OCI-LY7 (cell line): Measurements from ENCODE around the gene BOK. TPM values are rescaled to one million over a fixed set of nuclear protein-coding genes. Genes with fewer than 3 reads are reported as not detected.

ENCODE experiments used
- BruUV-seq: library from RNA; stranded (reverse); fragments of 400-500 nt; replicated peaks from 2 replicates; lab custom pipeline; 2021; lab: Mats Ljungman, UMichigan
- CTCF ChIA-PET: fragments of 300-600 bp; sonication (Branson Sonifier 250); formaldehyde crosslinking; loops from one replicate; lab custom pipeline; 2022; ENCODE audit warnings: antibody characterized with exemption; ENCODE audit not compliant: unreplicated experiment; lab: Charles Lee
- POLR2A ChIA-PET: fragments of 300-600 bp; sonication (Branson Sonifier 250); formaldehyde crosslinking; loops from one replicate; lab custom pipeline; 2022; ENCODE audit warnings: antibody characterized with exemption; lab: Charles Lee
- DNase-seq: peaks from one replicate; pipeline ENCODE4 v3.0.0-alpha.2; 2015; ENCODE audit warnings: low spot score
- H2AFZ ChIP-seq: fragments of 200-600 bp; sonication (generic), shearing (Covaris generic); 2 replicates; pipeline ENCODE4 v1.6.1; 2014; ENCODE audit warnings: mild to moderate bottlenecking, antibody characterized with exemption, low read length, moderate library complexity
- H3K27ac ChIP-seq: fragments of 200-600 bp; sonication (generic); 2 replicates; pipeline ENCODE4 v1.5.1; 2014; ENCODE audit warnings: mixed run types, low read depth, mild to moderate bottlenecking, moderate library complexity, low read length, inconsistent platforms; ENCODE audit not compliant: poor library complexity, severe bottlenecking
- H3K36me3 ChIP-seq: fragments of 200-600 bp; sonication (generic); 2 replicates; pipeline ENCODE4 v1.6.1; 2014; ENCODE audit warnings: mild to moderate bottlenecking, antibody characterized with exemption, low read length, moderate library complexity, mixed read lengths; ENCODE audit not compliant: insufficient read depth
- H3K4me1 ChIP-seq: fragments of 200-600 bp; sonication (generic); 2 replicates; pipeline ENCODE4 v1.5.1; 2014; ENCODE audit warnings: mild to moderate bottlenecking, low read length; ENCODE audit not compliant: insufficient read depth, poor library complexity, severe bottlenecking
- H3K4me2 ChIP-seq: fragments of 200-600 bp; sonication (generic); 2 replicates; pipeline ENCODE4 v1.6.1; 2014; ENCODE audit warnings: mild to moderate bottlenecking, low read length
- H3K4me3 ChIP-seq: fragments of 200-600 bp; sonication (generic); 2 replicates; pipeline ENCODE4 v1.5.1; 2014; ENCODE audit warnings: mild to moderate bottlenecking, low read depth, low read length; ENCODE audit not compliant: poor library complexity, severe bottlenecking
- H3K79me2 ChIP-seq: fragments of 200-600 bp; sonication (generic); 2 replicates; pipeline ENCODE4 v1.6.1; 2016; ENCODE audit warnings: low read depth, mild to moderate bottlenecking, low read length, moderate library complexity, mixed read lengths; ENCODE audit not compliant: insufficient read depth
- H3K9me2 ChIP-seq: fragments of 200-600 bp; sonication (generic); 2 replicates; pipeline ENCODE4 v1.6.1; 2016; ENCODE audit warnings: mild to moderate bottlenecking, low read length, mixed read lengths; ENCODE audit not compliant: insufficient read depth
- H3K9me3 ChIP-seq: fragments of 200-600 bp; sonication (generic); 2 replicates; pipeline ENCODE4 v1.6.1; 2014; ENCODE audit warnings: mild to moderate bottlenecking, mixed run types, low read length, mixed read lengths
- H4K20me1 ChIP-seq: fragments of 200-600 bp; sonication (generic); 2 replicates; pipeline ENCODE4 v1.6.1; 2014; ENCODE audit warnings: mild to moderate bottlenecking, antibody characterized with exemption, low read length, moderate library complexity, mixed read lengths; ENCODE audit not compliant: insufficient read depth
- EZH2phosphoT487 ChIP-seq: fragments of 200-600 bp; sonication (generic); IDR thresholded peaks from 2 replicates; pipeline ENCODE4 v1.6.1; 2018; ENCODE audit warnings: low read depth, borderline replicate concordance, mild to moderate bottlenecking, mixed run types, antibody characterized with exemption, low read length, moderate library complexity, mixed read lengths
- intact Hi-C: fragments of 100-400 bp; cut with micrococcal nuclease; formaldehyde crosslinking; loops from one replicate; pipeline ENCODE4 v1.10.0; 2022; ENCODE audit not compliant: unreplicated experiment
- small RNA-seq: library from RNA; depleted of rRNA; stranded (forward); fragments of <200 nt; gene quantifications from one replicate; pipeline ENCODE3, GENCODE V24; 2014
- total RNA-seq, 2 experiments: library from RNA; depleted of rRNA in 1 of 2; stranded (reverse); fragments of >200 nt in 1 of 2; shearing (Covaris generic) in 1 of 2; gene quantifications; 2 replicates each; pipeline ENCODE4 v1.2.3, GENCODE V29; 2014 to 2022
- TF ChIP-seq, protein P1 (sequence below): fragments of 200-600 bp; sonication (generic); conservative IDR thresholded peaks from 2 replicates; pipeline ENCODE4 v1.5.1; 2014; ENCODE audit warnings: mild to moderate bottlenecking, antibody characterized with exemption, low read length, moderate library complexity, mixed read lengths

BOK gene
- total RNA-seq, 2 experiments from 2014 or later = not detected

DNA sequence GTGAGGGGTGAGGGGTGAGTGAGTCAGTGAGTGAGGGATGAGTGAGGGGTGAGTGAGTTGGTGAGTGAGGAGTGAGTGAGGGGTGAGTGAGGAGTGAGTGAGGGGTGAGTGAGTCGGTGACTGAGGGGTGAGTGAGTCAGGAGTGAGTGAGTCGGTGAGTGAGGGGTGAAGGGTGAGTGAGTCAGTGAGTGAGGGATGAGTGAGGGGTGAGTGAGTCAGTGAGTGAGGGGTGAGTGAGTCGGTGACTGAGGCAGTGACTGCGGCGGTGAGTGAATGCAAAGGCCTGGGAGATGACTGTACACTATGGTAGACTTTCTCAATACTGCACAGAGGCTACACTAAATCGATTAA, 61.8 kb downstream of the BOK start:
- no peak overlapping the region for H3K27ac ChIP-seq
- H3K9me2 ChIP-seq = no peaks in the 10 kb centered on the region
- TF ChIP-seq EZH2phosphoT487 = no peak
- TF ChIP-seq, protein P1, sequence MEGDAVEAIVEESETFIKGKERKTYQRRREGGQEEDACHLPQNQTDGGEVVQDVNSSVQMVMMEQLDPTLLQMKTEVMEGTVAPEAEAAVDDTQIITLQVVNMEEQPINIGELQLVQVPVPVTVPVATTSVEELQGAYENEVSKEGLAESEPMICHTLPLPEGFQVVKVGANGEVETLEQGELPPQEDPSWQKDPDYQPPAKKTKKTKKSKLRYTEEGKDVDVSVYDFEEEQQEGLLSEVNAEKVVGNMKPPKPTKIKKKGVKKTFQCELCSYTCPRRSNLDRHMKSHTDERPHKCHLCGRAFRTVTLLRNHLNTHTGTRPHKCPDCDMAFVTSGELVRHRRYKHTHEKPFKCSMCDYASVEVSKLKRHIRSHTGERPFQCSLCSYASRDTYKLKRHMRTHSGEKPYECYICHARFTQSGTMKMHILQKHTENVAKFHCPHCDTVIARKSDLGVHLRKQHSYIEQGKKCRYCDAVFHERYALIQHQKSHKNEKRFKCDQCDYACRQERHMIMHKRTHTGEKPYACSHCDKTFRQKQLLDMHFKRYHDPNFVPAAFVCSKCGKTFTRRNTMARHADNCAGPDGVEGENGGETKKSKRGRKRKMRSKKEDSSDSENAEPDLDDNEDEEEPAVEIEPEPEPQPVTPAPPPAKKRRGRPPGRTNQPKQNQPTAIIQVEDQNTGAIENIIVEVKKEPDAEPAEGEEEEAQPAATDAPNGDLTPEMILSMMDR = no peak
- intact Hi-C loops = no loop called here
- no peak overlapping the region for H3K4me3 ChIP-seq
- H3K79me2 ChIP-seq = peaks cover 48% of the 10 kb centered on the region
- no peak for DNase-seq
- POLR2A ChIA-PET = no interaction called here
- no peak overlapping the region for H3K4me2 ChIP-seq
- no peaks in the 10 kb centered on the region for H3K9me3 ChIP-seq
- H3K36me3 ChIP-seq = peaks cover 64% of the 10 kb centered on the region
- H3K4me1 ChIP-seq = peaks cover 22% of the 10 kb centered on the region
- CTCF ChIA-PET = no interaction called here
- no peaks in the 10 kb centered on the region for H4K20me1 ChIP-seq
- no TSS peak for BruUV-seq
- no peak overlapping the region for H2AFZ ChIP-seq

Small RNAs within 50 kb of the gene (small RNA-seq; reads per million reads assigned to genes)
- gene RNA5SP122 = 0.31 reads per million

Other genes with a start within 250 kb of the BOK start
- 155 and 176 TPM in 2 replicates for gene HDLBP, start 243.1 kb upstream of the BOK start, total RNA-seq (2014; rRNA removed; shearing (Covaris generic))
- 148 and 170 TPM in 2 replicates for gene HDLBP, start 243.1 kb upstream of the BOK start, total RNA-seq (2022)
- gene SEPTIN2, start 242.8 kb upstream of the BOK start, total RNA-seq (2014; rRNA removed; shearing (Covaris generic)) = 198 and 222 TPM in 2 replicates
- 275 and 301 TPM in 2 replicates for gene SEPTIN2, start 242.8 kb upstream of the BOK start, total RNA-seq (2022)
- 23.2 and 33.6 TPM in 2 replicates for gene FARP2, start 202.5 kb upstream of the BOK start, total RNA-seq (2014; rRNA removed; shearing (Covaris generic))
- 47.9 and 52.7 TPM in 2 replicates for gene FARP2, start 202.5 kb upstream of the BOK start, total RNA-seq (2022)
- gene STK25, start 50.2 kb upstream of the BOK start, total RNA-seq (2014; rRNA removed; shearing (Covaris generic)) = 167 and 201 TPM in 2 replicates
- gene STK25, start 50.2 kb upstream of the BOK start, total RNA-seq (2022) = 120 and 135 TPM in 2 replicates
- gene THAP4, start 78.4 kb downstream of the BOK start, total RNA-seq (2014; rRNA removed; shearing (Covaris generic)) = 55.4 and 65.6 TPM in 2 replicates
- 55.6 and 61.6 TPM in 2 replicates for gene THAP4, start 78.4 kb downstream of the BOK start, total RNA-seq (2022)
- gene ATG4B, start 78.9 kb downstream of the BOK start, total RNA-seq (2014; rRNA removed; shearing (Covaris generic)) = 72.4 and 78.0 TPM in 2 replicates
- 133 and 152 TPM in 2 replicates for gene ATG4B, start 78.9 kb downstream of the BOK start, total RNA-seq (2022)
- 104 and 118 TPM in 2 replicates for gene DTYMK, start 128.1 kb downstream of the BOK start, total RNA-seq (2014; rRNA removed; shearing (Covaris generic))
- gene DTYMK, start 128.1 kb downstream of the BOK start, total RNA-seq (2022) = 127 and 129 TPM in 2 replicates
- 73.7 and 90.9 TPM in 2 replicates for gene ING5, start 143.3 kb downstream of the BOK start, total RNA-seq (2014; rRNA removed; shearing (Covaris generic))
- 65.4 and 69.1 TPM in 2 replicates for gene ING5, start 143.3 kb downstream of the BOK start, total RNA-seq (2022)
- 19.4 and 23.2 TPM in 2 replicates for gene D2HGDH, start 175.9 kb downstream of the BOK start, total RNA-seq (2014; rRNA removed; shearing (Covaris generic))
- gene D2HGDH, start 175.9 kb downstream of the BOK start, total RNA-seq (2022) = 54.7 and 68.1 TPM in 2 replicates
- not detected in 2 replicates for gene GAL3ST2, start 218.1 kb downstream of the BOK start, total RNA-seq (2014; rRNA removed; shearing (Covaris generic))
- 1.1 TPM in 2 replicates for gene GAL3ST2, start 218.1 kb downstream of the BOK start, total RNA-seq (2022)